BLaER1 (cell line): Measurements from ENCODE around the gene ZNF497.
A peak's percentile ranks its signal among the peaks of the same experiment; 100 is the strongest.
"Not testable (repeated sequence)": the region's sequence is repeated elsewhere in the genome, so short reads cannot be mapped to it uniquely, and the experiment has no call there.

Source experiments
- H3K27ac ChIP-seq: shearing (Covaris generic); formaldehyde crosslinking; 2 replicates; pipeline ENCODE4 v1.8.1; 2022
- H3K27me3 ChIP-seq: shearing (Covaris generic); formaldehyde crosslinking; 2 replicates; pipeline ENCODE4 v1.8.1; 2022
- H3K36me3 ChIP-seq: shearing (Covaris generic); formaldehyde crosslinking; 2 replicates; pipeline ENCODE4 v1.8.1; 2022
- H3K4me1 ChIP-seq: shearing (Covaris generic); formaldehyde crosslinking; 2 replicates; pipeline ENCODE4 v1.8.1; 2022
- H3K4me2 ChIP-seq: shearing (Covaris generic); formaldehyde crosslinking; 2 replicates; pipeline ENCODE4 v1.8.1; 2022
- H3K4me3 ChIP-seq: shearing (Covaris generic); formaldehyde crosslinking; 2 replicates; pipeline ENCODE4 v1.8.1; 2022
- H3K9ac ChIP-seq: shearing (Covaris generic); formaldehyde crosslinking; 2 replicates; pipeline ENCODE4 v1.8.1; 2022
- H3K9me3 ChIP-seq: shearing (Covaris generic); formaldehyde crosslinking; 2 replicates; pipeline ENCODE4 v1.8.1; 2022
- H4K20me1 ChIP-seq: shearing (Covaris generic); formaldehyde crosslinking; 2 replicates; pipeline ENCODE4 v1.8.1; 2022
- Cebpa-rat ChIP-seq: shearing (Covaris generic); IDR thresholded peaks from 2 replicates; pipeline ENCODE4 v1.8.1; 2022

ZNF497 gene

GRCh38 chr19:58362272-58362994, at the start of gene ZNF497:
ZNF497 (minus strand) TSS chr19:58362751; CDS start chr19:58357635, 5,116 bp downstream.
- peaks cover 11% of the 10 kb centered on the region for H3K36me3 ChIP-seq
- H3K9me3 ChIP-seq = no peaks in the 10 kb centered on the region
- peak within 1 kb of the TSS; percentile 90 for H3K27ac ChIP-seq
- H3K9ac ChIP-seq = peak within 1 kb of the TSS; percentile 83
- H3K4me3 ChIP-seq = peak within 1 kb of the TSS; percentile 72
- no peaks in the 10 kb centered on the region for H4K20me1 ChIP-seq
- peak within 1 kb of the TSS; percentile 89 for H3K4me2 ChIP-seq
- H3K4me1 ChIP-seq = peaks cover 74% of the 10 kb centered on the region
- H3K27me3 ChIP-seq = peaks cover 8% of the 10 kb centered on the region
- no peak for TF ChIP-seq Cebpa-rat

- H3K27ac ChIP-seq = peak overlapping the region; percentile 61
- peak overlapping the region; percentile 93 for H3K4me2 ChIP-seq
- peak overlapping the region; percentile 86 for H3K9ac ChIP-seq
- H3K27me3 ChIP-seq = no peaks in the 10 kb centered on the region
- H3K36me3 ChIP-seq = 0 out of 2 replicates have a peak, but pooled peaks cover 4% of the 10 kb centered on the region
- peaks cover 27% of the 10 kb centered on the region for H3K4me1 ChIP-seq
- H3K9me3 ChIP-seq = no peaks in the 10 kb centered on the region
- H4K20me1 ChIP-seq = peaks cover 9% of the 10 kb centered on the region; the same call in 1 of the 2 replicates
- no peak for TF ChIP-seq Cebpa-rat
- H3K4me3 ChIP-seq = peak overlapping the region; percentile 94
These were observed 46.6 kb upstream of the ZNF497 start for GRCh38 chr19:58409010-58409790.

DNA sequence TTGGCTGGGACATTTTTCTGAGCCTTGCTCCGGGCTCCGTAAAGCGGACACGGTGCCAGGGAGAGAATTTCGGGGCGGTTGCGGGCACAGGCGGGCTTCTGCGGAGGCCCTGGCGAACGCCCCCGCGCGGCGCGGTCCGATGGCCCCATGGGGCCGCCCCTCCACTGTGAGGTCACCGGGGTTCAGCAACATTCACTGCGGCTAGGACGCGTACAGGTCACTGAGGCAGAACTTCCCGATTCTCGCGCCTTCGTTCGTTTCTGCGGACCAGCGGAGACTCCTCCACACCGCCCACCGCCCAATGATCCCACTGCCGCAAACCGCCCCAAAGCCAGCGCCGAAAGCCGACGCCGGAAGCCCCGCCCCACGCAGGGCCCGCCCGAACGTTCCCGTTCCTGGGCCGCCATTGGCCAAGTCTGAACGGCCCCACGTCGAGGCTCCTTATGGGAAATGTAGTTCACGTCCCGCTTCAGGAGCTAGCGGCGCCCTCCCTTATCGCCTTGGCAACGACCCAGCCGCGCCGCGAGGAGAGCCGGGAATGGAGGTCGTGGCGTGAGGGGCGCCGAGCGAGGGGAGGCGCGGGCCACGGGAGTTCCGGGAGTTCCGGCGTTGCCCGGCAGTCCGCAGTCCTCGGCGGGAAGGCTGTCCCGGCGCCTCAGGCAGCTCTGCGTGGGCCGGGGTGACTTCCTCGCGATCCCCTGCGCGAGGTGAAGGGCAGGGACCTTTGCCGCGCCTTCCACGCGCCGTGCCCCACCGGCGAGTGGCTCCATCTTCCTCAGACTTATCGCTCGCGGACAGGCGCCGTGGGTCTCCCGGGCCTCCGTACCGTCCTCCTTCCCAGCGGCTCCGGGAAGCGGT, 45.8 kb upstream of the ZNF497 start, which contains the start of gene ZNF584:
TSS of gene ZNF584 (plus strand) at position 498 of the 858 bp plus-strand sequence. CDS start 499 bp downstream, outside the sequence.
- Histone ChIP-seq H3K9me3 (no peaks in the 10 kb centered on the region), H3K9ac (peak within 1 kb of the TSS; percentile 86), H3K4me3 (peak within 1 kb of the TSS; percentile 94), H4K20me1 (peaks cover 9% of the 10 kb centered on the region; the same call in 1 of the 2 replicates), H3K4me2 (peak within 1 kb of the TSS; percentile 95), H3K27ac (peak within 1 kb of the TSS; percentile 84), H3K36me3 (0 out of 2 replicates have a peak, but pooled peaks cover 4% of the 10 kb centered on the region), H3K27me3 (no peaks in the 10 kb centered on the region), H3K4me1 (peaks cover 27% of the 10 kb centered on the region)
- no peak for TF ChIP-seq Cebpa-rat

- H3K4me2 ChIP-seq = peak overlapping the region; percentile 95
- TF ChIP-seq Cebpa-rat = no peak
- peak overlapping the region; percentile 94 for H3K4me3 ChIP-seq
- H3K36me3 ChIP-seq = 0 out of 2 replicates have a peak, but pooled peaks cover 4% of the 10 kb centered on the region
- peak overlapping the region; percentile 84 for H3K27ac ChIP-seq
- no peaks in the 10 kb centered on the region for H3K27me3 ChIP-seq
- H4K20me1 ChIP-seq = peaks cover 9% of the 10 kb centered on the region; the same call in 1 of the 2 replicates
- peaks cover 27% of the 10 kb centered on the region for H3K4me1 ChIP-seq
- H3K9ac ChIP-seq = peak overlapping the region; percentile 86
- no peaks in the 10 kb centered on the region for H3K9me3 ChIP-seq
These were observed 45.2 kb upstream of the ZNF497 start for GRCh38 chr19:58407658-58408151.

GRCh38 chr19:58406818-58407657, 44.5 kb upstream of the ZNF497 start:
- no peak for TF ChIP-seq Cebpa-rat
- H3K27me3 ChIP-seq = no peaks in the 10 kb centered on the region
- no peaks in the 10 kb centered on the region for H3K36me3 ChIP-seq
- H3K4me1 ChIP-seq = peaks cover 33% of the 10 kb centered on the region
- no peaks in the 10 kb centered on the region for H3K9me3 ChIP-seq
- H3K9ac ChIP-seq = peak overlapping the region; percentile 86
- peak overlapping the region; percentile 95 for H3K4me2 ChIP-seq
- H3K4me3 ChIP-seq = peak overlapping the region; percentile 94
- H4K20me1 ChIP-seq = peaks cover 9% of the 10 kb centered on the region; the same call in 1 of the 2 replicates
- peak overlapping the region; percentile 84 for H3K27ac ChIP-seq

- not testable (repeated sequence) for H3K4me3 ChIP-seq, H3K4me2 ChIP-seq, H3K36me3 ChIP-seq, H3K27ac ChIP-seq, H4K20me1 ChIP-seq, H3K27me3 ChIP-seq, H3K9me3 ChIP-seq, H3K9ac ChIP-seq
- peaks cover 34% of the 10 kb centered on the region for H3K4me1 ChIP-seq
These were observed 41.4 kb upstream of the ZNF497 start for GRCh38 chr19:58403920-58404478.

DNA sequence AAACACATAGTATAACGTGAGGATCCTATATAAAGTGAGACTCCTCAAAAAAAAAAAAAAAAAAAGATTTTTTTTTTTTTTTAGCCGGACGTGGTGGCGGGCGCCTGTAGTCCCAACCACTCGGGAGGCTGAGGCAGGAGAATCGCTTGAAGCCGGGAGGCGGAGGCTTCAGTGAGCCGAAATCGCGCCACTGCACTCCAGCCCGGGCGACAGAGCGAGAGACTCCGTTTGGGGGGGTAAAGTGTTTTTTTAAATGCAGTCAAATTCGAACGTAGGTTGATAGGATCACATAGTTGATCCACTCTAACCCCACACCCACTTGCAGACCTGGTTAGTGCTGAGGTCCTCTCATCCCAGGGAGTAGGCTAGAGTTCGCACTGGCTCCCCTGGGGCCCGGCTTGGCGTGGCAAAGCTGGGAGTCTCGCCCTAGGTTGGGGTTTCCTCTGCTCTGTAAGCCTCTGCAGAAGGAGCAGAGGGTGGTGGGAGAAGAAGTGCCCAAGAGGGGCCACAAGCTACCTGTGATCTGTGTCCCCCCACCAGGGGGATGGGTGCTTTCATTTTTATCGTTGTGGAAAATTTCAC, 39.4 kb upstream of the ZNF497 start:
- Histone ChIP-seq H3K36me3 (0 out of 2 replicates have a peak, but pooled peaks cover 3% of the 10 kb centered on the region), H3K9ac (peak overlapping the region; percentile 78), H3K4me3 (peak overlapping the region; percentile 77), H3K27me3 (no peaks in the 10 kb centered on the region), H3K27ac (peak overlapping the region; percentile 53), H4K20me1 (no peaks in the 10 kb centered on the region), H3K4me1 (peaks cover 25% of the 10 kb centered on the region), H3K9me3 (no peaks in the 10 kb centered on the region), H3K4me2 (peak overlapping the region; percentile 81)
- no peak for TF ChIP-seq Cebpa-rat
